Activated CD8-positive, alpha-beta memory T cell treated with anti-CD3 and anti-CD28 coated beads, Interleukin-2, amount 50 U/mL, for 24 hours (primary cell): ENCODE results near the gene ZFYVE27.

ENCODE experiments used
- DNase-seq: peaks from one replicate; pipeline ENCODE4 v3.0.0-alpha.2; 2020; ENCODE audit errors: extremely low read depth

The ZFYVE27 gene

GRCh38 chr10:97744405-97745035 is 7.6 kb downstream of the ZFYVE27 start:
- DNase-seq, result no peak

GRCh38 chr10:97747573-97747972 is 10.6 kb downstream of the ZFYVE27 start:
- DNase-seq, result no peak

GRCh38 chr10:97748116-97748515 is 11.2 kb downstream of the ZFYVE27 start:
- no peak for DNase-seq

- DNase-seq, result no peak
These were observed 16.0 kb downstream of the ZFYVE27 start for GRCh38 chr10:97752956-97753355.

GRCh38 chr10:97754726-97755125 is 17.8 kb downstream of the ZFYVE27 start:
- DNase-seq, result no peak

- no peak for DNase-seq
These were observed 18.8 kb downstream of the ZFYVE27 start for GRCh38 chr10:97755718-97756117.

GRCh38 chr10:97757471-97757870 is 20.5 kb downstream of the ZFYVE27 start:
- DNase-seq, result no peak

GRCh38 chr10:97759158-97759887 is 22.4 kb downstream of the ZFYVE27 start:
- no peak for DNase-seq

- no peak for DNase-seq
These were observed 23.0 kb downstream of the ZFYVE27 start for GRCh38 chr10:97759946-97760345.

- DNase-seq, result no peak
These were observed 23.7 kb downstream of the ZFYVE27 start for GRCh38 chr10:97760461-97761257.

GRCh38 chr10:97761331-97761865 is 24.5 kb downstream of the ZFYVE27 start:
- no peak for DNase-seq

GRCh38 chr10:97762056-97762455 is 25.1 kb downstream of the ZFYVE27 start:
- DNase-seq, result no peak

GRCh38 chr10:97762816-97763215 is 25.9 kb downstream of the ZFYVE27 start:
- DNase-seq, result no peak

- no peak for DNase-seq
These were observed 26.5 kb downstream of the ZFYVE27 start for GRCh38 chr10:97763411-97763810.

GRCh38 chr10:97763947-97764346 is 27.0 kb downstream of the ZFYVE27 start:
- no peak for DNase-seq

- DNase-seq, result no peak
These were observed 27.6 kb downstream of the ZFYVE27 start for GRCh38 chr10:97764519-97764931.

GRCh38 chr10:97765201-97765600 is 28.3 kb downstream of the ZFYVE27 start:
- no peak for DNase-seq

GRCh38 chr10:97766106-97766810 is 29.3 kb downstream of the ZFYVE27 start:
- DNase-seq, result no peak

- DNase-seq, result no peak
These were observed 30.3 kb downstream of the ZFYVE27 start for GRCh38 chr10:97766996-97767924.
